OCI-M2 (cell line): ENCODE data around the gene CFL1.
"Not testable (repeated sequence)": the region's sequence is repeated elsewhere in the genome, so short reads cannot be mapped to it uniquely, and the experiment has no call there.

Experiments
- DNase-seq: peaks from one replicate; lab custom pipeline; 2025; ENCODE audit not compliant: unreplicated experiment; lab: John Stamatoyannopoulos, UW

Gene CFL1

GRCh38 chr11:65844231-65844872 is 13.6 kb downstream of the CFL1 start:
- DNase-seq, result no peak

DNA sequence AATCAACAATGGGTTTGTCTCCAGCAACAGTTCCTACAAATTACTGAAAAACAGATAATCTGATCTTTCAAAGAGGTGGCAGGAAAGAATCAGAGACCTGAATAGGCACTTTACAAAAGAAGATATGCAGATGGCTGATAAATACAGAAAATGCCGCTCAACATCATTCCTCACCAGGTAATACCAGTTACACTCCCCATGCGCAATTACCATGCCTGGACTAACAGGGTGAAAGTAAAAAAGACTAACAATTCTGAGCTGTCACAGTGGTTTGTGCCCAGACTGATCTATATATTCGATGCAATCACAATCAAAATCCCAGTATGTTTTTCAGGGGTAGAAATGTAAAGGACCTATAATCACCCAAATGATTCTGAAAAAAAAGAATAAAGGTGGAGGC is 14.2 kb downstream of the CFL1 start:
- no peak for DNase-seq

- no peak for DNase-seq
Measured at GRCh38 chr11:65842144-65842543, 15.8 kb downstream of the CFL1 start.

- no peak for DNase-seq
Measured at GRCh38 chr11:65834202-65834601, 23.8 kb downstream of the CFL1 start.

DNA sequence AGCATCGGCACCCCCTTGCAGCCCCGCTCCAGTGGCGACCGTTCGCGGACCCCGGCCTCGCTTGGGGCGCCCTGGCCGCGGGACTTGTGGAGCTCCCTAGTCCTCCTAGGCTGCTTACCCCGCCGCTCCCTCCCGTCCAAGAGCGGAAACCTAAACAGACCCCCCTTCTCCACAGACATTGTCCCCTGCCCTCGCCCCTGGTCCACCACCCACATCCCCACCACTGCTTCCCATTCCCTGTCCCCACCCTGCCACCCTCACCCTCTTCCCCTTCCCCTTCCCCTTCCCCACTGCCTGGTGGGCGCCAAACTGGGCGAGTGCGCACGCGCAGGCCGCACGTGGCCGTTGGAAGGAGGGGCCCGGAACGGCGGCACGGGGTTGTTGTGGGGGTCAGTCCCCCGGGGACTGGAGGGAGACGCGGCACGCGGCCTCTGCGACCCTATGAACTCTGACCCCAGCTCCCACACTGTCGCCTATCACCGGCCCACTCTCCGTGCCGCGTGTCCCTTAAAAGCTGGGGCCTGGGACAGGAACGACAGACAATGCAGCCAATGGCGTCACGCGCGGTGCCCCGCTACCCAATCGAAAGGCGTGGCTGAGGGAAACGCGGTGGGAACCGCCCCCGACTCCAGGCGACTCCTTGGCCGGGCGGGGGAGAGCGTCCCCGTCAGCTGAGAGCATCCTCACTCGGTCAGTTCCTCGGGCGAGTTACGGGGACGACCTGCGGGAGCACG is 24.5 kb downstream of the CFL1 start, which contains the start of gene SNX32:
Gene SNX32, plus strand, starts transcription at position 667 of the 734 bp plus-strand sequence. CDS start 103 bp downstream, outside the sequence.
- DNase-seq, result peak; percentile 61

DNA sequence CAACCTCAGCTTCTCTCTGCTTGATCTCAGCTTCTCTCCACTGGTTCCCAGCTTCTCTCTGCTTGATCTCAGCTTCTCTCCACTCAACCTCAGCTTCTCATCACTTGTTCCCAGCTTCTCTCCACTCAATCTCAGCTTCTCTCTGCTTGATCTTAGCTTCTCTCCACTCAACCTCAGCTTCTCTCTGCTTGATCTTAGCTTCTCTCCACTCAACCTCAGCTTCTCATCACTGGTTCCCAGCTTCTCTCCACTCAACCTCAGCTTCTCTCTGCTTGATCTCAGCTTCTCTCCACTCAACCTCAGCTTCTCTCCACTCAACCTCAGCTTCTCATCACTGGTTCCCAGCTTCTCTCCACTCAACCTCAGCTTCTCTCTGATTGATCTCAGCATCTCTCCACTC is 25.7 kb downstream of the CFL1 start:
- not testable (repeated sequence) for DNase-seq

- no peak for DNase-seq
Measured at GRCh38 chr11:65829459-65829858, 28.5 kb downstream of the CFL1 start.

DNA sequence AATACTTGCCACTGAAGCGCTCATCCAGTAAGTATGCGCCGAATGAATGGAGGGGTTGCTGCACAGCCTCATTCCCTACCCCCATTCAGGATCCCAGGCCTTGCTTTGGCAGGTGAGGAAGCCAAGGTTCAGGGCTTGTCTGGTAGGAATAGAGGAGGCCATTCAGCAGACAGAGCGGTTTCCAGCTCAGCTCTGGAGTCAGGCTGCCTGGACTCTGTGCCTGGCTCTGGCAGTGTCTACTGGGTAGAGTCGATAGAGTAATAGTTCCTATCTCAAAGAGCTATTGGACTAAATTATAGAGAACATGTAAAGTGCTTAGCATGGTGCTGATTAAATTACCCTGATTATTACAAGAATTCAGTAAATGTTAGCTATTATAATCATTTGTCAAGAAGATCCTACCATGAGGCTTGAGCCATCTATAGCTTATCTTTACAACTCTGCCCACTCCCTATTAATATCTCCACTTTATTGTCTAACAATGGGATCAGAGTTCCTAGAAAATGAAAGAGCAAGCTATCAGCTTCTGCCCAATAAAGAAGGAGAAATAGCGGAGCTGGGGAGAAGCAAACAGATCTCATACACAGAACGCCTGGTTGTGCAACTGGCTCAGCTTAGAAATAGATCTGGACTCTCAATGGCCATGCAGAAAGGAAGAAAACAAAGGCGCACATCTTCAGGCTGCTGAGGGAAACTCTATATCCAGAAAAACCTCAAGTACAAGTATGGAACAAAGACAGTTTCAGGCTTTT is 30.8 kb downstream of the CFL1 start:
- DNase-seq, result no peak

GRCh38 chr11:65822776-65823528 is 35.0 kb downstream of the CFL1 start:
- DNase-seq, result no peak

- no peak for DNase-seq
Measured at GRCh38 chr11:65821107-65821506, 36.9 kb downstream of the CFL1 start.

DNA sequence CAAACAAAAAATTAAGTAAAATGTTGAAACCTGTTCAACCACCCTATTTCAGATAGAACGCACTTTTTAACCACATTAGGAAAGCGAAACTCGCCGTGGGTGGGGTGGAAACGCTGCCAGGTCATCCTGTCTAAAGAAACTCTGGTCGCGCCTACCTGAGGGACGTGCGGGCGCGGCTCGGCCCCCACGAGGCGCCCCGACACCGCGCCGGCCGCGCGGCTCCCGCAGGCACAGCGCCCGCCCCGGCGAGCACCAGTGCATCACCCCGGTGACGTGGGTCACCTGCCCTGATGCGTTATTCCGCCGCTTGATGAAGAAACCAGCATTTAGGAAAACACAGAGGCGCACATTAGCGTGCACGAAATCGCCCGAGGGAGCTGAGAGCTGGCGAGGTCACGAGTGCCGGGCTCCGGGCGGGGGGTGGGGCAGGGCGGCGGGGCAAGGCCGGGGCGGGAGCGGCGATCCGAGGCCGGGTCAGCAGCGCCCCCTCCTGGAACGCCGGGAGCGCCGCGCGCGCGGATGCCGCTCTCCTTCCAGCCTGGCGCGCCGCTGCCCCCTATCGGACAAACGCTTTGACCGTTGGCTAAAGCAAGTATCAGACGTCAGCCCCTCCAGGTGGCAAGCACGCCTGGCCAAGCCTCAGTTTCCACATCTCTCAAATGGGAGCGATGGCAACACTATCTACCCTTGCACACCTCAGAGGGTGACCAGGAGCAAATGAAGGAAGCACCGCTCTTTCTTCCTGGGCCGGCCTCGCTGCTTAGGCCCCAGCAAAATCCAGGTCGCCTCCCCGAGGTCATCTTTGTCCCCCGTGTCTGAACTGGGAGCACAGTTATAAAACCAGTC is 39.9 kb downstream of the CFL1 start:
- DNase-seq, result peak; percentile 20

- DNase-seq, result no peak
Measured at GRCh38 chr11:65817312-65817834, 40.6 kb downstream of the CFL1 start.

GRCh38 chr11:65816696-65817095 is 41.3 kb downstream of the CFL1 start:
- no peak for DNase-seq

DNA sequence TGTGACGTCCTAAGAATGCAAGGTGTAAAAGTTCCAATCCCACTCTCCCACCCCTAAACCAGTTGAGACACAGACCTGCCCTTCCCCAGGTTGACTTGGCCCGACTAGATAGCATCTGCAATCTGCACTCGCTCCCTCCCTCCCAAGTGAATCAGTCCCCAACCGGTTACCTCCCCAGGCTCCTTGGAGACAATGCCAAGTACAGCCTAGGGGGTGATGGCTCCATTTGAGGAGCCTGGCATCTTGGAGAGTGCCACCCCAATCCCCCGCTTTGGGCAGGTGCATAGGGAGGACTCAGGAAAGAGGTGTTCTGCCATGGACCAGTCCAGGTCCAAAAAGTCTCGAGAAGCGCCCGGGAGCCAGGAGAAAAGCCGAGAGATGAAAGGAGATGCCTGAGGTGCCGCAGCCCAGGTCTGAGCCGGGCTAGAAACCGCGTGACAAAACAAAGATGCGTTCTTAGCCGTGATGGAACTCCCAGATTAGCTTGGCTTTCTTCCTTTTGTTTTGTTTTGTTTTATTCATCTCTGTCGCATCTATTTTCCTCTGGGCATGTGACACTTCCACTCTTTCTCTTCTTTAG is 42.9 kb downstream of the CFL1 start:
- no peak for DNase-seq

- DNase-seq, result no peak
Measured at GRCh38 chr11:65814131-65814985, 43.6 kb downstream of the CFL1 start.

DNA sequence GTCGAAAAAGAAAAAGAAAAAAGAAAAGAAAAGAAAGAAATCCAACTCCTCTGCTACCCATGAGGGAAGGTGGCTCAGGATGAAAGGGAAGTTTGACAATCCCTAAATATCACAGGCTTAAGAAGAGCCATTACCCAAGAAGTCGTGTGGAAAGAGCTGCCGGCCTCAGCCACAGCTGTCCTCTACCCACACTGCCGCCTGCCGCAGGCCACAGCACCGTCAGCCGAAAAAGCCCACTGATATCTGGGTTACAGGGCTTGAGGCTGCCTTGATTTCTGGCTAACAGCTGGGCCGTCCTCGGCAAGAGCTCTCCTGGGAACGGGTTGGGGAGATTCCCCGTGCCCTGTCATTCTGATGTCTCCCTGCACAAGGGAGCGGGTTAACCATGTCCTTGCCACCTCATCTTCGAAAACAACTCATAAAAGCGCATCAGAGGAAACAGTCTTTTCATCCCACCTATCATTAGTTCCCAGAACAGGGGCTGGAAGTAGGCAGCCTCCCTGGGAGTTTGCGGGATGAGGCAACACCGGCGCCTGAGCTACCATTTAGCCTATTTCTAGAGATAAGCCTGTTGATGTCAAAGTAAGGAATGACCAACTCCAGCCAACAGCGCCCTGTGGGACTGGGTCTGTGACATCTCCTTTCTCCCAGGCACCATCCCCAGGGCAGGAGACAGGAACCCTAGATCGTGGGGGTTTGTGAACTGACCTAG is 46.1 kb downstream of the CFL1 start:
- no peak for DNase-seq

- no peak for DNase-seq
Measured at GRCh38 chr11:65810046-65810868, 47.7 kb downstream of the CFL1 start.
